Measurements from ENCODE around the gene AKR1C3.

DNA sequence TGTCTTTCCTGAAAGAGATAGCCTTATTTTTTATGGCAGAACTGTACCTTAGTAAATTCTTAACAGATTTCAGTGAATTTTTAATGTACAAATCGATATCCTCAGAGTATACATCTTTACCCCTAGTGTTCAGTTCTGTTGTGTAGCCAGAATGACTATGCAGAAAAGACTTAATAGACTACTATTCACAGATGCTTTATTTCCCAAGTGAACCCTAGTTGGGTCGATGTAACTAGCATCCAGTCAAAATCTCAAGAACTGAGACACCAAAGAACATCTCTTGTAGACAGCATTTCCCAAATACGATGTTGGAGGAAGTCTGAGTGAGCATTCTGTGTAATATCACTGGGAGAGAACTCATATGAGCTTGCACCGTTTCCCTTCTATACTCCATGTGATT, 1.5 kb downstream of the AKR1C3 start:
- TF ChIP-seq SNAI2 (CRISPR knock-in tag; IDR thresholded peaks at IDR 0.05) (no peak), TOX (CRISPR knock-in tag; IDR thresholded peaks at IDR 0.05; ENCODE audit: borderline replicate concordance) (no peak), ZC3H10 (CRISPR knock-in tag; IDR thresholded peaks at IDR 0.05) (no peak), ARNTL (CRISPR knock-in tag; IDR thresholded peaks at IDR 0.05; ENCODE audit: borderline replicate concordance, low read depth) (no peak), CSDC2 (CRISPR knock-in tag; IDR thresholded peaks at IDR 0.05) (no peak), PPARA (CRISPR knock-in tag; IDR thresholded peaks at IDR 0.05; ENCODE audit: borderline replicate concordance) (no peak), ZNF565 (CRISPR knock-in tag; conservative IDR thresholded peaks at IDR 0.05; ENCODE audit: low read depth) (no peak), ZNF8 (CRISPR knock-in tag; IDR thresholded peaks at IDR 0.05) (no peak), ZNF70 (CRISPR knock-in tag; IDR thresholded peaks at IDR 0.05) (no peak), GLIS3 (CRISPR knock-in tag; IDR thresholded peaks at IDR 0.05) (no peak)
- TF ChIP-seq, protein P1, sequence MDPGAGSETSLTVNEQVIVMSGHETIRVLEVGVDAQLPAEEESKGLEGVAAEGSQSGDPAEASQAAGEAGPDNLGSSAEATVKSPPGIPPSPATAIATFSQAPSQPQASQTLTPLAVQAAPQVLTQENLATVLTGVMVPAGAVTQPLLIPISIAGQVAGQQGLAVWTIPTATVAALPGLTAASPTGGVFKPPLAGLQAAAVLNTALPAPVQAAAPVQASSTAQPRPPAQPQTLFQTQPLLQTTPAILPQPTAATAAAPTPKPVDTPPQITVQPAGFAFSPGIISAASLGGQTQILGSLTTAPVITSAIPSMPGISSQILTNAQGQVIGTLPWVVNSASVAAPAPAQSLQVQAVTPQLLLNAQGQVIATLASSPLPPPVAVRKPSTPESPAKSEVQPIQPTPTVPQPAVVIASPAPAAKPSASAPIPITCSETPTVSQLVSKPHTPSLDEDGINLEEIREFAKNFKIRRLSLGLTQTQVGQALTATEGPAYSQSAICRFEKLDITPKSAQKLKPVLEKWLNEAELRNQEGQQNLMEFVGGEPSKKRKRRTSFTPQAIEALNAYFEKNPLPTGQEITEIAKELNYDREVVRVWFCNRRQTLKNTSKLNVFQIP (CRISPR knock-in tag; IDR thresholded peaks at IDR 0.05; ENCODE audit: borderline replicate concordance, low read depth) = no peak
- TF ChIP-seq, protein P2, sequence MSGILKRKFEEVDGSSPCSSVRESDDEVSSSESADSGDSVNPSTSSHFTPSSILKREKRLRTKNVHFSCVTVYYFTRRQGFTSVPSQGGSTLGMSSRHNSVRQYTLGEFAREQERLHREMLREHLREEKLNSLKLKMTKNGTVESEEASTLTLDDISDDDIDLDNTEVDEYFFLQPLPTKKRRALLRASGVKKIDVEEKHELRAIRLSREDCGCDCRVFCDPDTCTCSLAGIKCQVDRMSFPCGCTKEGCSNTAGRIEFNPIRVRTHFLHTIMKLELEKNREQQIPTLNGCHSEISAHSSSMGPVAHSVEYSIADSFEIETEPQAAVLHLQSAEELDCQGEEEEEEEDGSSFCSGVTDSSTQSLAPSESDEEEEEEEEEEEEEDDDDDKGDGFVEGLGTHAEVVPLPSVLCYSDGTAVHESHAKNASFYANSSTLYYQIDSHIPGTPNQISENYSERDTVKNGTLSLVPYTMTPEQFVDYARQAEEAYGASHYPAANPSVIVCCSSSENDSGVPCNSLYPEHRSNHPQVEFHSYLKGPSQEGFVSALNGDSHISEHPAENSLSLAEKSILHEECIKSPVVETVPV (CRISPR knock-in tag; IDR thresholded peaks at IDR 0.05) = no peak

Measured in SK-N-SH treated with all-trans-retinoic acid at 6 μM for 48 hours (cell line).